SU-DHL-6 (cell line): ENCODE results near the gene PIPOX.

Source experiments
- H2AFZ ChIP-seq: fragments of 200-600 bp; sonication (generic); 2 replicates; pipeline ENCODE4 v1.6.1; 2014; ENCODE audit warnings: low read depth, mild to moderate bottlenecking, moderate library complexity, mixed read lengths, antibody characterized with exemption, low read length; ENCODE audit not compliant: severe bottlenecking
- H3F3A ChIP-seq: fragments of 200-600 bp; shearing (Covaris generic); 2 replicates; pipeline ENCODE4 v1.6.0; 2016; ENCODE audit warnings: antibody characterized with exemption, mild to moderate bottlenecking; ENCODE audit not compliant: insufficient read depth
- H3K27ac ChIP-seq: fragments of 200-600 bp; sonication (generic); 2 replicates; pipeline ENCODE4 v1.5.1; 2016; ENCODE audit warnings: low read depth, mild to moderate bottlenecking, low read length, moderate library complexity, mixed read lengths
- H3K27me3 ChIP-seq: fragments of 200-600 bp; sonication (generic), shearing (Covaris generic); 2 replicates; pipeline ENCODE4 v1.6.0; 2014; ENCODE audit warnings: mild to moderate bottlenecking, low read length
- H3K36me3 ChIP-seq: fragments of 200-600 bp; sonication (generic); 2 replicates; pipeline ENCODE4 v1.6.1; 2014; ENCODE audit warnings: mild to moderate bottlenecking, low read length, mixed read lengths
- H3K4me2 ChIP-seq: fragments of 300-600, 200-600 bp; shearing (Covaris generic), sonication (generic); 2 replicates; pipeline ENCODE4 v1.6.0; 2014; ENCODE audit warnings: low read length, low read depth, mild to moderate bottlenecking; ENCODE audit not compliant: poor library complexity, severe bottlenecking
- H3K4me3 ChIP-seq: fragments of 200-600 bp; sonication (generic); 2 replicates; pipeline ENCODE4 v1.5.1; 2014; ENCODE audit warnings: antibody characterized with exemption, low read length, mild to moderate bottlenecking, mixed read lengths; ENCODE audit not compliant: insufficient read depth, poor library complexity, severe bottlenecking
- H3K79me2 ChIP-seq: fragments of 200-600 bp; sonication (generic); 2 replicates; pipeline ENCODE4 v1.6.1; 2014; ENCODE audit warnings: mild to moderate bottlenecking, low read length, moderate library complexity; ENCODE audit not compliant: insufficient read depth
- H3K9ac ChIP-seq: fragments of 200-600 bp; sonication (generic); 2 replicates; pipeline ENCODE4 v1.7.0; 2014; ENCODE audit warnings: mild to moderate bottlenecking, low read length
- H3K9me2 ChIP-seq: fragments of 200-600 bp; sonication (generic); replicated peaks from 2 replicates; pipeline ENCODE4 v1.6.1; 2014; ENCODE audit warnings: low read length; ENCODE audit not compliant: insufficient read depth
- H3K9me3 ChIP-seq: fragments of 200-600 bp; sonication (generic); 2 replicates; pipeline ENCODE4 v1.6.1; 2014; ENCODE audit warnings: low read length, mixed read lengths; ENCODE audit not compliant: insufficient read depth
- H4K20me1 ChIP-seq: fragments of 200-600 bp; sonication (generic); 2 replicates; pipeline ENCODE4 v1.6.1; 2014; ENCODE audit warnings: low read depth, mild to moderate bottlenecking, antibody characterized with exemption, low read length, moderate library complexity, mixed read lengths
- CTCF ChIP-seq: fragments of 200-600 bp; sonication (generic); IDR thresholded peaks from one replicate; pipeline ENCODE4 v1.5.1; 2017; ENCODE audit warnings: antibody characterized with exemption, mild to moderate bottlenecking, low read length, moderate library complexity; ENCODE audit not compliant: insufficient read depth, poor library complexity, severe bottlenecking
- EZH2phosphoT487 ChIP-seq: fragments of 200-600 bp; sonication (generic), shearing (Covaris generic); conservative IDR thresholded peaks from 2 replicates; pipeline ENCODE4 v1.6.1; 2018; ENCODE audit warnings: mild to moderate bottlenecking, antibody characterized with exemption, low read length, moderate library complexity, mixed read lengths

The PIPOX gene

GRCh38 chr17:29058391-29058790 lies 15.4 kb downstream of the PIPOX start:
- no peak for TF ChIP-seq CTCF
- no peak for TF ChIP-seq EZH2phosphoT487
- no peaks in the 10 kb centered on the region for H3K9me3 ChIP-seq
- no peak overlapping the region for H3K27ac ChIP-seq
- H3K36me3 ChIP-seq = no peaks in the 10 kb centered on the region
- no peaks in the 10 kb centered on the region for H3F3A ChIP-seq
- H3K79me2 ChIP-seq = no peaks in the 10 kb centered on the region
- H4K20me1 ChIP-seq = no peaks in the 10 kb centered on the region
- H3K4me3 ChIP-seq = no peak overlapping the region
- H3K9ac ChIP-seq = no peak overlapping the region
- H3K4me2 ChIP-seq = no peak overlapping the region
- H2AFZ ChIP-seq = no peak overlapping the region
- H3K27me3 ChIP-seq = no peaks in the 10 kb centered on the region
- no peaks in the 10 kb centered on the region for H3K9me2 ChIP-seq

GRCh38 chr17:29059281-29059680 lies 16.3 kb downstream of the PIPOX start:
- H3F3A ChIP-seq = no peaks in the 10 kb centered on the region
- H2AFZ ChIP-seq = no peak overlapping the region
- no peaks in the 10 kb centered on the region for H3K9me2 ChIP-seq
- H3K79me2 ChIP-seq = no peaks in the 10 kb centered on the region
- H3K9me3 ChIP-seq = no peaks in the 10 kb centered on the region
- H3K27me3 ChIP-seq = no peaks in the 10 kb centered on the region
- no peak overlapping the region for H3K4me3 ChIP-seq
- no peak overlapping the region for H3K27ac ChIP-seq
- H3K4me2 ChIP-seq = no peak overlapping the region
- H4K20me1 ChIP-seq = no peaks in the 10 kb centered on the region
- no peak overlapping the region for H3K9ac ChIP-seq
- no peaks in the 10 kb centered on the region for H3K36me3 ChIP-seq
- TF ChIP-seq CTCF (no peak), EZH2phosphoT487 (no peak)

GRCh38 chr17:29060475-29060874 lies 17.5 kb downstream of the PIPOX start:
- Histone ChIP-seq H4K20me1 (no peaks in the 10 kb centered on the region), H3K27me3 (no peaks in the 10 kb centered on the region), H3K9me3 (no peaks in the 10 kb centered on the region), H2AFZ (no peak overlapping the region), H3K4me3 (no peak overlapping the region), H3K27ac (no peak overlapping the region), H3F3A (no peaks in the 10 kb centered on the region), H3K79me2 (no peaks in the 10 kb centered on the region), H3K36me3 (no peaks in the 10 kb centered on the region), H3K4me2 (no peak overlapping the region), H3K9me2 (no peaks in the 10 kb centered on the region), H3K9ac (no peak overlapping the region)
- TF ChIP-seq CTCF = no peak
- no peak for TF ChIP-seq EZH2phosphoT487

- H3K9ac ChIP-seq = no peak overlapping the region
- no peak overlapping the region for H3K4me3 ChIP-seq
- no peak overlapping the region for H3K27ac ChIP-seq
- TF ChIP-seq CTCF (no peak), EZH2phosphoT487 (no peak)
- no peaks in the 10 kb centered on the region for H3F3A ChIP-seq
- H3K9me2 ChIP-seq = no peaks in the 10 kb centered on the region
- H4K20me1 ChIP-seq = no peaks in the 10 kb centered on the region
- H3K9me3 ChIP-seq = no peaks in the 10 kb centered on the region
- no peaks in the 10 kb centered on the region for H3K79me2 ChIP-seq
- no peak overlapping the region for H3K4me2 ChIP-seq
- H3K36me3 ChIP-seq = no peaks in the 10 kb centered on the region
- no peaks in the 10 kb centered on the region for H3K27me3 ChIP-seq
- H2AFZ ChIP-seq = no peak overlapping the region
Measured at GRCh38 chr17:29061036-29061435, 18.1 kb downstream of the PIPOX start.
